Thyroid gland (tissue), 4 donors: ENCODE measurements around the gene PARP4.

ENCODE experiments used
- CTCF ChIP-seq, 6 experiments: fragments of 200-600 bp in 3 of 6; fragments of 450-650 bp in 3 of 6; sonication (generic) in 3 of 6; IDR thresholded peaks; one replicate each; pipeline ENCODE4 v1.5.1; 2016 to 2019; ENCODE audit warnings: antibody characterized with exemption in 6 of 6, mild to moderate bottlenecking in 2 of 6, inconsistent platforms in 1 of 6, moderate library complexity in 1 of 6
- POLR2A ChIP-seq, 2 donors: fragments of 450-650 bp; IDR thresholded peaks; one replicate each; pipeline ENCODE4 v1.6.1; 2017; ENCODE audit warnings: antibody characterized with exemption in 2 of 2, mild to moderate bottlenecking in 2 of 2, moderate library complexity in 1 of 2

GRCh38 chr13:24527266-24527775, 14.7 kb upstream of the PARP4 start:
- no peak for TF ChIP-seq CTCF (IDR thresholded peaks at IDR 0.05)
- no peak for TF ChIP-seq POLR2A (IDR thresholded peaks at IDR 0.05)
